Activated CD8-positive, alpha-beta memory T cell treated with anti-CD3 and anti-CD28 coated beads, Interleukin-2, amount 50 U/mL, for 1 hour (primary cell): ENCODE measurements around the gene RBM14.
"Not testable (repeated sequence)": the region's sequence is repeated elsewhere in the genome, so short reads cannot be mapped to it uniquely, and the experiment has no call there.

Source experiments
- DNase-seq: peaks from one replicate; pipeline ENCODE4 v3.0.0-alpha.2; 2020; ENCODE audit errors: extremely low read depth

RBM14 gene, protein sequence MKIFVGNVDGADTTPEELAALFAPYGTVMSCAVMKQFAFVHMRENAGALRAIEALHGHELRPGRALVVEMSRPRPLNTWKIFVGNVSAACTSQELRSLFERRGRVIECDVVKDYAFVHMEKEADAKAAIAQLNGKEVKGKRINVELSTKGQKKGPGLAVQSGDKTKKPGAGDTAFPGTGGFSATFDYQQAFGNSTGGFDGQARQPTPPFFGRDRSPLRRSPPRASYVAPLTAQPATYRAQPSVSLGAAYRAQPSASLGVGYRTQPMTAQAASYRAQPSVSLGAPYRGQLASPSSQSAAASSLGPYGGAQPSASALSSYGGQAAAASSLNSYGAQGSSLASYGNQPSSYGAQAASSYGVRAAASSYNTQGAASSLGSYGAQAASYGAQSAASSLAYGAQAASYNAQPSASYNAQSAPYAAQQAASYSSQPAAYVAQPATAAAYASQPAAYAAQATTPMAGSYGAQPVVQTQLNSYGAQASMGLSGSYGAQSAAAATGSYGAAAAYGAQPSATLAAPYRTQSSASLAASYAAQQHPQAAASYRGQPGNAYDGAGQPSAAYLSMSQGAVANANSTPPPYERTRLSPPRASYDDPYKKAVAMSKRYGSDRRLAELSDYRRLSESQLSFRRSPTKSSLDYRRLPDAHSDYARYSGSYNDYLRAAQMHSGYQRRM

DNA sequence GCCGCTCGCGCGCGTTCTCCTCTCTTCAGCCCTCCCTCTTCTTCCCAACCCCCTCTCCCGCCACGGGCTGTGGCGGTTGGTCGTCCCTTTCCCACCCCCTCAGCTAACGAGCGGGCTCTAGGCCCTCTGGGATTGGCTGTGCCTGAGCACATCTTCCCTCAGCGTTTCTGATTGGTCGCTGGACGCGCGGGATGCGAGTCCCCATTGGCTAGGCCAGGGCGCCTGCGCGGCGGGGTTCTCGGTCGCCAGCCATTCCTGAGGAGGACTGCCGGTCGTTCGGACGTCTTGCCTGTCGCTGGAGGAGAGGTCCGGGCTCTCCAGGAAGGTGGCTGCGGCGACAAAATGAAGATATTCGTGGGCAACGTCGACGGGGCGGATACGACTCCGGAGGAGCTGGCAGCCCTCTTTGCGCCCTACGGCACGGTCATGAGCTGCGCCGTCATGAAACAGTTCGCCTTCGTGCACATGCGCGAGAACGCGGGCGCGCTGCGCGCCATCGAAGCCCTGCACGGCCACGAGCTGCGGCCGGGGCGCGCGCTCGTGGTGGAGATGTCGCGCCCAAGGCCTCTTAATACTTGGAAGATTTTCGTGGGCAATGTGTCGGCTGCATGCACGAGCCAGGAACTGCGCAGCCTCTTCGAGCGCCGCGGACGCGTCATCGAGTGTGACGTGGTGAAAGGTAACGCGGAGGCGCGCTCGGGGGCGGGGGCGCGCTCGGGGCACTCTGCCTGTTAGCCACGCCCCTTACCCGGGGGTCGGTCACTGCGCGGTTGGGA, at the start of gene RBM14:
Gene RBM14 (plus strand): TSS at position 252 of the 776 bp plus-strand sequence. CDS start 91 bp downstream, at position 343.
- peak; percentile 96 for DNase-seq

DNA sequence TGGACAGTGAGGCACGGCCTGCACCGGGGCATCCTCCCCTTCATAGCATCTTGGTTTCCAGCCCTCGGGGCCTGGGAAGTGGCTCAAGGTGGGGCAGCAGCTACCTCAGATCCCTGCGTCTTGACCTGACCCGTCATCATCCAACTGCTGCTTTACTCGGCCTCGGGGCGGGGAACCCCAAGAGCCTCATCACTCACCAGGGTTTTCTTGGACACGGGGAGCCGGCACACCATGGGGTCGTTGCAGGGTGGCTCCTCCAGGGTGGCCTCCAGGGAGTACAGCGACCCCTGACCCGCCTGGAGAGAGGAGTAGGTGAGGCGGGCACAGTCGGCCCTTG, 48.7 kb upstream of the RBM14 start:
- no peak for DNase-seq

DNA sequence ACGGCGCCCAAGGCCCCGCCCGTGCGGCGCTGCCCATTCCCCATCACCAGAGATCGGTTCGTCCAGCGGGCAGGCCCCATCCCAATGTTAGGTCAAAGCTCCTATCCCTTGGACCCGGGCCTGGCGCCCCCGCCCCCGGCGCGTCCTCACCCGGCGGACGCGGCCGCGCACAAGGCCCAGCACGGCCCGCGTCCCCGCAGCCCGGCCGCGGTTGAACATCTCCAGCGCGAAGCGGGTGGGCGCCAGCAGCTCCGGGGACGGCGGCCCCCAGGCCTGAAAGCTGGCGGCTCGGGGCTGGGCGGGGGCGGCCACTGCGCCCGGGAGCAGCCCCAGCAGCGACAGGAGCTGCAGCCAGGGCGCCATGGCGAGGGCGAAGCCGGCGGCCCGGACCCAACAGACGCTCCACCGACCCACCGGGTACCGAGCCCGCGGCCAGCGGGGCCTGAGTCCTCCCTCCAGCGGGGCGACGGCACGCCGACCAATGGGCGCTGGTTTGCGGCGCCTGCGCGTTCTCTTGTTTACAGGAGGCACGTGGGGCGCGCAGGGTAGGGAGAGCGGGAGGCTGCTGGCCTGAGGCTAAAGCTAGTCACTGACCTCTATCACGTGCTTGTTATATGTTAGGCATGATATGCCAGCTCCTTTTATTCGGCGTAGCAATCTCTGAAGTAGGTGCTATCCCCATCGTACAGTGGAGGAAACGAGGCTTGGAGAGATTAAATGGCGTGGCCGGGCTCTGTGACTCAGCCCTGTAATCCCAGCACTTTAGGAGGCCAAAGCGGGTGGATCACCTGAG, 48.1 kb upstream of the RBM14 start, which contains the start of gene CTSF:
Gene CTSF (minus strand): TSS at position 483 of the 793 bp plus-strand sequence. CDS start 120 bp downstream, at position 363.
- DNase-seq = peak; percentile 36

DNA sequence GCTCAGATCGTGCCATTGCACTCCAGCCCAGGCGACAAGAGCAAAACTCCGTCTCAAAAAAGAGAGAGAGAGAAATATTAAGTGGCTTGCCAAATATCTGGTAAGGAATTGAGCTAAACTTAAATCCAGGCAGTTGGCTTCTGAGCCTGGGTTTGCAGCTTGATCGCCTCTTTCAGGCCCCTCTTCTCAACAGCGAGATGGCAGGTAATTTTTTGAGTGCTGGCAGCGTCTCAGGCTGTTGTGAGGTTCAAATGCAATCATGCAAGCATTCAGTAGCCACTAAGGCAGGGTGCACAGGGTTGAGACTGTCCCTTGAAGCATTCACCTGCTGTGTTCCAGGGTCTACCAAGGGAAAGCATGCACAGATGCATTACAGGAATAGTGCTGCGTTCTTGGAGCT, 47.4 kb upstream of the RBM14 start:
- DNase-seq = no peak

DNA sequence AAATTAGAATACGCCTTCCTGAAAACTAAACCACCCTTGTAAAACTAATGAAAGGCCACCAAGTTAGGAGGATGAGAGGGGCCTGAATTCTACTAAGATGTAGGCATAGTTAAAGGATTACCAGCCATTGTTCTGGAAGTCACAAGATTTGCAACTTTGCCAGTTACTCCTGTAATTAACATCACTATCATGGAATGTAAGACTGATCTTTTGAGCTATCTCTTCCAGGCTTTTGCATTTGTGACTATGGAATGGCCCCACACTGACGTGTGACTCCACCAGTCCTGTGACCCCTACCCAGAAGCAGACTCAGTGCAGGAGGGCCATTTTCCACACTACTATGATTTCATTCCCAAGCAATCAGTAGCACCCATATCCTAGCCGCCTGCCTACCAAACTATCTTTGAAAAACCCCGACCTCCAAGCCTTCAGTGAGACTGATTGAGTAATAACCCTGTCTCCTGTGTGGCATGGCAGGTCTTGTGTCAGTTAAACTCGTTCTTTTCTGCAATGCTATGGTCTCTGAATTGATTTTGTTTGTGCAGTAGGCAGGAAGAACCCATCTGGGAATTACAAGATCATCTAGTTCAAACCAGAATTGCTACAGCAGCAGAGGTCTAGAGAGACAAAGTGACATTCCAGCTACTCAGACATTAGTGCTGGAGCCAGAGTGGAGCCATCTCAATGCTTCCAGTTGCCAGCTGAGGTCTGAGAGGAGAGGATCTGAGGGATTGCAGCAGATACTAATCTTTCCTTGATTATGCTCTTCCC, 46.2 kb upstream of the RBM14 start:
- no peak for DNase-seq

DNA sequence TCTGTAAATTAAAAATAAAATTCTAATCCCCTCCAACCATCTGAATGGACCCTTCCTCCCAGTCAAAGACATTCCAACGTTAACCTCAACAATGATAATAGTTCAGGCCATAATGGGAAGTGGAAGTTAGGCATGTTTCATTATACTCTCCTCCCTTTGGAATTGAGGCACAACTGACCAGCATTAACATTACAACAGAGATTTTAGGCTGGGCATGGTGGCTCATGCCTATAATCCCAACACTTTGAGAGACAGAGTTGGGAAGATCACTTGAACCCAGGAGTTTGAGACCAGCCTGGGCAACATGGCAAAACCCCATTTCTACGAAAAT, 45.6 kb upstream of the RBM14 start:
- DNase-seq = no peak

DNA sequence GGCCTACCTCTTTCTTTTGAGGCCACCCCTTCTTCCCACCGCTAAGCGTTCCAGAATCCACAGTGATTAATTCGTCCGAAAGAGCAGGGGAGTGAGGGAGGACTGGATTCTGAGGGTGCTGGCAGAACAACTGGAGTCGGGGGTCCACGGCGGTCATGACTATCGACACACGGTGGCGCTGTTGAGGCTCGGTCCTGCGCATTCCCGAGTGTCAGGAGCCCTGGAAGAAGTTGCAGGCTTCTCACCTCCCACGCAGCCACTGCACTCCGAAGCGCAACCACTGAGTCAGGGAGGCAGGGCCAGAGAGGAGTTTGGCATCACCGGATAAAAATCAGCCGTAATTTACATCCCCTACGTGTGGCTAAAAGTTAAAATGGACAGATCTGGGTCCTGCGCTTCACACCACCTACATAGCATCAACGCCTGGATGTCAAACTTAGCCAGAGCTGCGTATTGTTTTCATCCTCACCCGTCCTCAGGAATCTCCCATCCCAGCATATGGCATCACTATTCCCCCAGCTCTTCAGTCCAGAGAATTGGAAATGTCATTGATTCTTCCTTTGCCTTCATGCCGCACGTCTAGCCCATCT, 37.3 kb upstream of the RBM14 start:
- peak; percentile 55 for DNase-seq

DNA sequence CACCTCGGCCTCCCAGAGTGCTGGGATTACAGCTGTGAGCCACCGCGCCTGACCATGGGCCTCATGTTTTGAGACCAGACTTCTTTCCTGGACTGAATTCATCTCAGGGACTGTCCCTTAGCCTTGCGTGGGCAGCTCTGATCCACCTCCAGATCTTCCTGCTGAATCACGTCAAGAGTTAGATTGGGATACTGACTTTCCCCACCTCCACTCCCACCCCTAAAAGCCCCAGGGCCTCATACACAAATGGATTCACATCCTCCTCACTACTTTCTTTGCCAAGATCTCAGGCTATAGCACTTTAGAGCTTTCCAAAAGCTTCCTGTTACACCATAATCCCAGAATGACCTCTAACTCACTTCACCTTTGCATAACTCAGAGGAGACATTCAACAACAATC, 35.6 kb upstream of the RBM14 start:
- DNase-seq = no peak

DNA sequence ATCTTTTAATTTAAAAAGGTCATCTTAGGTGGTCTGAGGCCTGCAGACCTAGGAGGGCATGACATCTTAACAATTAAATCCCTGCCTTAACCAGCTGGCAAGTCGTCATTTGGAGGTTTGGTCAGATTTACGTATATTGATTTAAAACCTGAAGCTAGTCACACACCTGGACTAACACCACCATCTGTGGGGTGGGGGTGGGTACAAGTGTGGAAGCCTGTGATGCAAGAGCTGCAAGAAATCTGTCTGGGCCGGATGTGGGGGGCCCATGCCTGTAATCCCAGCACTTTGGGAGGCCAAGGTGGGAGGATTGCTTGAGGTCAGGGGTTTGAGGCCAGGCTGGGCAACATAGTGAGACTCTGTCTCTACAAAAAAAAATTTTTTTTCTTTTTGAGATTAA, 35.2 kb upstream of the RBM14 start:
- DNase-seq = no peak

DNA sequence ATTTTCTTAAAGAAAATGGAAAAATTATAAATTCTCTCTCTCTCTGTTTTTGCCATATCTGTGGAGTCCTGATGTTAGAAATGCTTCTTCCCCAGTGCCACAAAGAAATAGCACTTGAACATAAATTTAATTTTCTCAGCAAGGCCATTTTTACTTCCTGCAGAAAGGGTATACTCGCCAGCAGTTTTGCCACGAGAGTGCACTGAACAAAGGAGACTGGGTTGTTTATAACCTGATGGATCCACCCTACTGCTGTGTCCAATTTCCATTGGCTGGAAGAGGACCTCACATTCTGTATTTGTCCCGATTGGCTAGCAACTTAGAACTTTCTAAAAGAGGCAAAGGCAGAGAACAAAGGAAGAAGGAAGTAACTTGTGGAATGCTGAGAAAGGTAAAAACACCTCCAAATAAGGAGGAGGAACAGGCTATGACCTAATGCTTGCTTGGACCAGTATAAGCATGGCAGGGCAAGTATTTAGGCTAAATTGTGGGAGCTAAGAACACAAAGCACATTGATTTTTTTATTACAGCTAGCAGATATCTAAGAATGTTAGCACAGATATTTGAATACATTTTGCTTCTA, 33.8 kb upstream of the RBM14 start:
- not testable (repeated sequence) for DNase-seq

DNA sequence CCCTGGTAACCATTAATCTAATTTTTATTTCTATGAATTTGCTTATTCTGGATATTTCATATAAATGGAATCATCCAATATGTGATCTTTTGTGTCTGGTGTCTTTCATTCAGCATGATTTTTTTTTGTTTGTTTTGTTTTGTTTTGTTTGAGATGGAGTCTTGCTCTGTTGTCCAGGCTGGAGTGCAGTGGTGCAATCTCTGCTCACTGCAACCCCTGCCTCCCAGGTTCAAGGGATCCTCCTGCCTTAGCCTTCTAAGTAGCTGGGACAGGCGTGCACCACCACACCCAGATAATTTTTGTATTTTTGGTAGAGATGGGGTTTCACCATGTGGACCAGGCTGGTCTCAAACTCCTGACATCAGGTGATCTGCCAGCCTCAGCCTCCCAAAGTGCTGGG, 31.0 kb upstream of the RBM14 start:
- DNase-seq = not testable (repeated sequence)

DNA sequence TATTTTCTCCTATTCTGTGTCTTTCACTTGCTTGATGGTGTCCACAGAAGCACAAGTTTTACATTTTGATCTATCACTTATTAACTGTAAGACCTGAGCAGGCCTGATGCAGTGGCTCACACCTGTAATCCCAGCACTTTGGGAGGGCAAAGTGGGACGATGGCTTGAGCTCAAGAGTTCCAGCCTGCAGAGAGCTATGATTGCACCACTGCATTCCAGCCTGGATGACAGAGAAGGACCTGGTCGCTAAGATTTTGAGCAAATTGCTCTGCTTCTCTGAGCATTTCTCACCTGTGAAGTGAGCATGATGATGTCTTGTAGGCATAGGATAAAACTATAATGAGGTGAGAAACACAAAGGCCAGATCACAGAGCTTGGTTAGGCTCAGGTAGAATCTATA, 30.3 kb upstream of the RBM14 start:
- no peak for DNase-seq

DNA sequence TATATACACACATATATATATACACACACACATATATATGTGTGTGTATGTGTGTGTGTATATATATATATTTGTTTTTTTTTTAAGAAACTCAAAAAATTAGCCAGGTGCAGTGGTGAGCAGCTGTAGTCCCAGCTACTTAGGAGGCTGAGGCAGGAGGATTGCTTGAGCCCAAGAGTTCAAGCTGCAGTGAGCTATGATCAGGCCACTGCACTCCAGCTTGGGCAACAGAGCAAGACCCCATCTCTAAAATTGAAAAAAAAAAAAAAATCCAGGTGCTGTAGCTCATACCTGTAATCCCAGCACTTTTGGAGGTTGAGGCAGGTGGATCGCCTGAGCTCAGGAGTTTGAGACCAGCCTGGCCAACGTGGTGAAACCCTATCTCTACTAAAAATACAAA, 27.1 kb upstream of the RBM14 start:
- DNase-seq = not testable (repeated sequence)

DNA sequence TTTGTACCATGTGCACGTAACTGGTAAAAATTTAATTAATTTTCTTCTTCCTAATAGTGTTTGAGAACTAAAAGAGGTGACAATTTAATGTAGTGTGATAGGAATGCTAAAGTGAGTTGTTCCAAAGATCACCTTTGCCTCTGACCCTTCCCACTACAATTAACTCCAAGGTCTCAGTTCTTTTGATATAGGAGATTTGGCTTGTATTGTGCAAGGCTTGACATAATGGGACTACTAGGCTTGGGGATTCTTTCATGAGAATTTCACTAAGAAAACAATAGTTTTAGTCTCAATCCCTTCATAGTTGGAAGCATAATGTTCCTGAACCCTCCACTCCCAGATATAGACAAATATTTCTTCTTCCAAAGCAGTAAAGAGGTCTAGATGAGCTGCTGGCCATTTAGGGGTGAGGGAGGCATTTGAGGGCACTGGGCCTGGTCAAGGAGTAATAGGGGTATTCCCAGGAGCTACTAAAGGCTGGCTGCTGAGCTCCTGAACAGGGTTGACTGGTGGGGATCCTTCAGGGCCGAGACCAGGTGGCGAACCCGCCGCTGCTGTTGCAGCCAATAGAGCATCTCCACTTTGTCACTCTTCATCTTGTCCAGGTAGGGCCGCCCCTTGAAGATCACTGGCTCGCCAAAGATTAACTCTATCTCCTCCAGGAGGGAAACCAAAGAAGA, 26.3 kb upstream of the RBM14 start:
- no peak for DNase-seq

DNA sequence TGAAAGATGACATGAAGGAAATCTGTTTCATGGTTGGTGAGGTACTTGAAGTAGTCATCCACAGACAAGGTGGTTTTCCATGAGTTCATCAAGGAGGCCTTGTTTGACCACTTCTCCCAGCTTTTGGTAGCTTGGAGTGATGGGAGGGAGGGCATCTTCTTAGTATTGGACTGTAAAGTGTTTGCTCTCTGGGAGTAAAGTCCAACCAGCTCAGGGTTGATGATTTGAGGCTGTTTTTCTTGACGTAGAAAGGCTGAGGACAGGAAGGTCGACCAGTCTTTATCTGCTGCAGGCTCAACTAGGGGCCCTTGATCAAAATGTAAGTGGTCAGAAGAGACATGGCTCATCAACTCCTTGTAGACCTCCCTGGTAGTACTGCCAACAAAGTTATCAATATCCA, 25.3 kb upstream of the RBM14 start:
- DNase-seq = no peak

DNA sequence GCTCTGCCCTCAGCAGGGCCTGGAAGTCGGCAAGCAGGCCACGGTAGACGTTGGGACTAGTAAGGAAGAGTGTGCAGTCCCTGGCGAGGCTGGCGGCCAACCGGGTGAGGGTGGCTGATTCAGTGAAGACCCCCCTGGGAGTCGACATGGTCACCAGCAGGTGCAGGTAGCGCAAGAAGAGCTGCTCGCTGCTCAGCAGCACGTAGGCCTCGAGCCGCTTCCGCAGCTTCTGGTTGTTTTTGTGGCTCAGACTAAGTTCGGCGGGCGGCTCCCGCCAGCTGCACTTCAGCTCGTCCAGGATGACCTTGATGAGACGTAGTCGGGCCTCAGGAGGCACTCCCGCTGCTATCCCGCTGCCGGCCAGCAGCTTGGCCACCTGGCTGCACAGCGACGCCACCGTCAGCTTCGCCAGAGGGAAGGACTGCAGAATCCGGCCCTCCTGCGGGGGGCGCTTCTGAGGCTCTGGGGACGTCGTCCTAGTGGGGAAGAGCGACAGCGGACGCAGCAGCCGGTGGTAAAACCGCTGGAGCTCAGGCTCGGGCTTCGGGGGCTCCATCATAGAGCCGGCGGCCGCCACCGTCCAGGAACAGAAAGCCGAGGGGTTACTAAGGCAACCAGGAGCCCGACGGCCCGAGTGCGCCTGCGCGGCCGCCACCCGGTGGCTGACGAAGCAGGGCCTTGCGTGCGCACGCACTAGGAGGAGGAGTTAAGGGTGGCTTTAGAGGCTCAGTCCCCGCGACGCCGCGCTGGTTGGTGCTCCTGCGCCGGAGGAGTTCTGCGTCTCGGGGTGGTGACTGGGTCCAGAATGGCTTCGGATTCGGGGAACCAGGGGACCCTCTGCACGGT, 23.8 kb upstream of the RBM14 start, which contains the start of the genes CCDC87 and CCS:
Gene CCDC87 (minus strand): TSS at position 607 of the 846 bp plus-strand sequence. CDS start 48 bp downstream, at position 559.
Gene CCS (plus strand): TSS at position 729 of the 846 bp plus-strand sequence. CDS start 77 bp downstream, at position 806.
- DNase-seq = peak; percentile 94

DNA sequence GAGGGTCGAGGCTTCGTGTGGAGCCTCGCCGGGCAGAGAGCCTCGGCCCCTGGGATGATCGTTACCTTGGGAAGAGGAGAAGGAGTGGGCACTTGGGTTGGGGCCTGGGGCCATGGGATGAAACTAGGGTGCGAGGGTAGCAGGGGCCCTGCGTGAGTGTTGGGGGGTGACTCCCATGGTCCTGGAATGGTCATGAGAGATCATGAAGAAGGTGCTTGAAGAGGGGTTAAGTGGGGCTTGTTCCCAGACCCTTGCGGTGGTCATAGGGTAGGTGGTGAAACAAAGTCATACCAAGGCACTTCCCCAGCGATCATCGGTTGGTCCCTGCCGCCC, 23.2 kb upstream of the RBM14 start:
- DNase-seq = no peak

DNA sequence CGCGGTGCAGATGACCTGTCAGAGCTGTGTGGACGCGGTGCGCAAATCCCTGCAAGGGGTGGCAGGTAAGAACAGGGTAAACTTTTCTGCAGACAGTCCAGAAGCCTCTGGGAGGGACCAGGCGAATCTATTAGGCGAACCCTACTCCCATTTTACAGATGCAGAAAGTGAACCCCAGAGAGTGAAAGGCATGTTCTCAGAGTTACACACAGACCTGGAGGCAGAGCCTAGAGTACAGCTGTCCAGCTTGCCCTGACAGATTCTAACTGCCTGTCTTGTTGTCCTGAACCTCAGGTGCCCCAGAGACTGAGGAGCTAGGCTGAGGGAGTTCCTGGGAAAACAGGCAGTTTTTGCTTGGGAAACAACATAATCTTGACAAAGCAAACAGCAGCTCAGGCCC, 22.8 kb upstream of the RBM14 start:
- DNase-seq = no peak
